PC-9 (cell line): ENCODE measurements around the gene C16orf95. TPM values are rescaled to one million over a fixed set of nuclear protein-coding genes. Genes with fewer than 3 reads are reported as not detected.
A peak's percentile ranks its signal among the peaks of the same experiment; 100 is the strongest.

ENCODE experiments used
- BruUV-seq: library from RNA; stranded (reverse); fragments of 400-500 nt; replicated peaks from 2 replicates; lab custom pipeline; 2021; lab: Mats Ljungman, UMichigan
- CTCF ChIA-PET: fragments of 300-600 bp; sonication (Branson Sonifier 250); formaldehyde crosslinking; loops from one replicate; lab custom pipeline; 2022; ENCODE audit warnings: antibody characterized with exemption; lab: Charles Lee
- POLR2A ChIA-PET: fragments of 300-600 bp; sonication (Branson Sonifier 250); formaldehyde crosslinking; loops from one replicate; lab custom pipeline; 2022; ENCODE audit warnings: antibody characterized with exemption; ENCODE audit not compliant: unreplicated experiment; lab: Charles Lee
- DNase-seq, 2 experiments: peaks; one replicate each; pipeline versions ENCODE4 v3.0.0 to v3.0.0-alpha.2; 2015 to 2022; ENCODE audit warnings: mixed read lengths in 1 of 2
- H2AFZ ChIP-seq: fragments of 200-600 bp; sonication (generic); 2 replicates; pipeline ENCODE4 v1.8.1; 2017; ENCODE audit warnings: antibody characterized with exemption
- H3F3A ChIP-seq: fragments of 200-600 bp; sonication (generic); 2 replicates; pipeline ENCODE4 v1.8.1; 2017; ENCODE audit warnings: antibody characterized with exemption, mild to moderate bottlenecking, low read depth; ENCODE audit not compliant: insufficient read depth
- H3K27ac ChIP-seq: fragments of 200-600 bp; sonication (generic); 2 replicates; pipeline ENCODE4 v1.6.1; 2016; ENCODE audit warnings: mixed run types
- H3K27me3 ChIP-seq: fragments of 200-600 bp; sonication (generic); 2 replicates; pipeline ENCODE4 v1.6.1; 2016; ENCODE audit warnings: low read depth, mixed run types; ENCODE audit not compliant: insufficient read depth
- H3K36me3 ChIP-seq: fragments of 200-600 bp; sonication (generic); 2 replicates; pipeline ENCODE4 v1.6.1; 2016; ENCODE audit warnings: low read depth, mixed run types
- H3K4me1 ChIP-seq: fragments of 200-600 bp; sonication (generic); replicated peaks from 2 replicates; pipeline ENCODE4 v1.6.1; 2016; ENCODE audit warnings: mixed run types; ENCODE audit not compliant: insufficient read depth
- H3K4me2 ChIP-seq: fragments of 200-600 bp; sonication (generic); 2 replicates; pipeline ENCODE4 v1.6.1; 2017; ENCODE audit warnings: mixed run types
- H3K4me3 ChIP-seq: fragments of 200-600 bp; sonication (generic); 2 replicates; pipeline ENCODE4 v1.6.1; 2016; ENCODE audit warnings: mixed run types
- H3K79me2 ChIP-seq: fragments of 200-600 bp; sonication (generic); 2 replicates; pipeline ENCODE4 v1.6.1; 2017; ENCODE audit warnings: low read depth, mixed run types
- H3K9me2 ChIP-seq: fragments of 200-600 bp; sonication (generic); 2 replicates; pipeline ENCODE4 v1.8.1; 2017; ENCODE audit warnings: mild to moderate bottlenecking; ENCODE audit not compliant: insufficient read depth
- H3K9me3 ChIP-seq: fragments of 200-600 bp; sonication (generic); 2 replicates; pipeline ENCODE4 v1.8.1; 2016; ENCODE audit warnings: low read depth; ENCODE audit not compliant: insufficient read depth
- H4K20me1 ChIP-seq: fragments of 200-600 bp; sonication (generic); 2 replicates; pipeline ENCODE4 v1.8.1; 2017; ENCODE audit not compliant: insufficient read depth
- EZH2 ChIP-seq: fragments of 200-600 bp; sonication (generic); IDR thresholded peaks from 2 replicates; pipeline ENCODE4 v1.8.0; 2017; ENCODE audit warnings: antibody characterized with exemption, low read depth
- intact Hi-C: fragments of 100-400 bp; cut with micrococcal nuclease; formaldehyde crosslinking; loops from one replicate; pipeline ENCODE4 v1.10.0; 2022; ENCODE audit not compliant: unreplicated experiment
- total RNA-seq: library from RNA; stranded (reverse); gene quantifications from 2 replicates; pipeline ENCODE4 v1.2.3, GENCODE V29; 2021
- TF ChIP-seq, protein P1 (sequence below): fragments of 200-600 bp; sonication (generic); conservative IDR thresholded peaks from 2 replicates; pipeline ENCODE4 v1.6.1; 2017; ENCODE audit warnings: mixed run types, antibody characterized with exemption, mild to moderate bottlenecking, moderate library complexity

The C16orf95 gene
- total RNA-seq, 1 experiment from 2014 or later, result 7.5 TPM

DNA sequence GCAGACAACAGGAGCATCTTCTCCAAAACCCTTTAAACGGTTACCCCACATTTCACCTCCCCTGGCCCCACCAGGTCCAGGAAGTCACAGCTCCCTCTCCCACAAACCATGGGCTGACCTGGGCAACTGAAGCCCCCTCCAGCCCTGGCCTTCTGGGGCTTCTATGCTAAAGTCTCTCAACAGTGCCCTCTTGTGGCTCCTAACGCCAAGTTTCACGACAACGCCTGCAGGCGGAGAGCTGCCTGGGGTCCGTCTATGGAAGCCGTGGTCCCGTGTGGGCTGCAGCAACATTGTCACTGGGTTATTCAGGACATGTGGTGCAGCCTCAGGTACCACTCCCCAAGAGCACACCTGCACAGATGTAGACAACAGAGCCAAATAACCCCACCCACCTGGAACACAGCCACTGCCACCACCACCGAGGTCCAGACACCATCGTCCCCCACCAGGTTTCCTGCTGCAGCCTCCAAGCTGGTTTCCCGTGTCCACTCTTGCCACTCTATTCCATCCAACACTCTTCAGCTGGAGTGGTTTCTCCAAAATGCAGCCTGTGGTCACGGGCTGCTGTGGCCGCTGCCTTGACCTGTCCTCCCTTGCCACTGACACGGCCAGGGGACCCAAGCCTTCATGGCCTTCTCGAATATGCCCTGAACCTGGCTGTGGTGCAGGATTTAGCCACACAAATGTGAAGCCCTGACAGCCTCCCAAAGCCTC, 19.1 kb downstream of the C16orf95 start:
- Histone ChIP-seq H3K36me3 (no peaks in the 10 kb centered on the region), H3K4me3 (no peak overlapping the region), H4K20me1 (no peaks in the 10 kb centered on the region), H3K9me3 (no peaks in the 10 kb centered on the region), H3K27me3 (no peaks in the 10 kb centered on the region), H3K79me2 (no peaks in the 10 kb centered on the region), H3K9me2 (no peaks in the 10 kb centered on the region), H2AFZ (no peak overlapping the region), H3K4me2 (no peak overlapping the region), H3F3A (no peaks in the 10 kb centered on the region), H3K4me1 (0 out of 2 replicates have a peak, but pooled peaks cover 9% of the 10 kb centered on the region), H3K27ac (no peak overlapping the region)
- TF ChIP-seq, protein P1, sequence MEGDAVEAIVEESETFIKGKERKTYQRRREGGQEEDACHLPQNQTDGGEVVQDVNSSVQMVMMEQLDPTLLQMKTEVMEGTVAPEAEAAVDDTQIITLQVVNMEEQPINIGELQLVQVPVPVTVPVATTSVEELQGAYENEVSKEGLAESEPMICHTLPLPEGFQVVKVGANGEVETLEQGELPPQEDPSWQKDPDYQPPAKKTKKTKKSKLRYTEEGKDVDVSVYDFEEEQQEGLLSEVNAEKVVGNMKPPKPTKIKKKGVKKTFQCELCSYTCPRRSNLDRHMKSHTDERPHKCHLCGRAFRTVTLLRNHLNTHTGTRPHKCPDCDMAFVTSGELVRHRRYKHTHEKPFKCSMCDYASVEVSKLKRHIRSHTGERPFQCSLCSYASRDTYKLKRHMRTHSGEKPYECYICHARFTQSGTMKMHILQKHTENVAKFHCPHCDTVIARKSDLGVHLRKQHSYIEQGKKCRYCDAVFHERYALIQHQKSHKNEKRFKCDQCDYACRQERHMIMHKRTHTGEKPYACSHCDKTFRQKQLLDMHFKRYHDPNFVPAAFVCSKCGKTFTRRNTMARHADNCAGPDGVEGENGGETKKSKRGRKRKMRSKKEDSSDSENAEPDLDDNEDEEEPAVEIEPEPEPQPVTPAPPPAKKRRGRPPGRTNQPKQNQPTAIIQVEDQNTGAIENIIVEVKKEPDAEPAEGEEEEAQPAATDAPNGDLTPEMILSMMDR, result peak; percentile 64
- no peak for TF ChIP-seq EZH2
- ChIA-PET POLR2A (no interaction called here), CTCF (interaction anchor here (0.5 kb wide), 1 partner anchor 728 kb away, joined by 4 read pairs; no protein-coding TSS in a partner anchor)
- intact Hi-C loops, result no loop called here
- BruUV-seq, result no TSS peak
- no peak for DNase-seq

DNA sequence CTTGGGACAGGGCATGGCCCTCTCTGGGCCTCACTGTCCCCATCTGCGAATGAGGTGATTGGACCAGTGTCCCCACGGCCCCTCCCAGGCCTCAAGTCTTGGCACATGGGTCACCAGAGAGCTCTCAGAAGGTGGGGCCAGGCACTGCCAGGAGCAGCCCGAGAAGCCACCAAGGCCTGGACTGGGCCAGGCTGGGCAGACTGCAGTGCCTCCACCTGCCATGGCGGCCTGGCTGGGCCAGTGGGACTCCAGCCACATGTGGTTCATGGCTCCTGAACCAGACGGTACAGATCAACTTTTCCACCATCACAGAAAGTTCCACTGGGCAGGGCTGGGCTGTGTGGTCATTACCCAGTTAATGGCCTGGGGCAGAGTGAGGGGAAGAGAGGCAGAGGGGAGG, 19.8 kb downstream of the C16orf95 start:
- Histone ChIP-seq H3K4me2 (no peak overlapping the region), H3K9me2 (no peaks in the 10 kb centered on the region), H3K27me3 (no peaks in the 10 kb centered on the region), H4K20me1 (no peaks in the 10 kb centered on the region), H3K79me2 (no peaks in the 10 kb centered on the region), H3K4me3 (no peak overlapping the region), H3K36me3 (no peaks in the 10 kb centered on the region), H2AFZ (no peak overlapping the region), H3K4me1 (0 out of 2 replicates have a peak, but pooled peaks cover 9% of the 10 kb centered on the region), H3K9me3 (no peaks in the 10 kb centered on the region), H3K27ac (no peak overlapping the region), H3F3A (no peaks in the 10 kb centered on the region)
- intact Hi-C loops, result no loop called here
- ChIA-PET POLR2A (no interaction called here), CTCF (interaction anchor here (0.5 kb wide), 1 partner anchor 728 kb away, joined by 4 read pairs; no protein-coding TSS in a partner anchor)
- no peak for DNase-seq
- BruUV-seq, result no TSS peak
- TF ChIP-seq, protein P1, result no peak
- no peak for TF ChIP-seq EZH2

DNA sequence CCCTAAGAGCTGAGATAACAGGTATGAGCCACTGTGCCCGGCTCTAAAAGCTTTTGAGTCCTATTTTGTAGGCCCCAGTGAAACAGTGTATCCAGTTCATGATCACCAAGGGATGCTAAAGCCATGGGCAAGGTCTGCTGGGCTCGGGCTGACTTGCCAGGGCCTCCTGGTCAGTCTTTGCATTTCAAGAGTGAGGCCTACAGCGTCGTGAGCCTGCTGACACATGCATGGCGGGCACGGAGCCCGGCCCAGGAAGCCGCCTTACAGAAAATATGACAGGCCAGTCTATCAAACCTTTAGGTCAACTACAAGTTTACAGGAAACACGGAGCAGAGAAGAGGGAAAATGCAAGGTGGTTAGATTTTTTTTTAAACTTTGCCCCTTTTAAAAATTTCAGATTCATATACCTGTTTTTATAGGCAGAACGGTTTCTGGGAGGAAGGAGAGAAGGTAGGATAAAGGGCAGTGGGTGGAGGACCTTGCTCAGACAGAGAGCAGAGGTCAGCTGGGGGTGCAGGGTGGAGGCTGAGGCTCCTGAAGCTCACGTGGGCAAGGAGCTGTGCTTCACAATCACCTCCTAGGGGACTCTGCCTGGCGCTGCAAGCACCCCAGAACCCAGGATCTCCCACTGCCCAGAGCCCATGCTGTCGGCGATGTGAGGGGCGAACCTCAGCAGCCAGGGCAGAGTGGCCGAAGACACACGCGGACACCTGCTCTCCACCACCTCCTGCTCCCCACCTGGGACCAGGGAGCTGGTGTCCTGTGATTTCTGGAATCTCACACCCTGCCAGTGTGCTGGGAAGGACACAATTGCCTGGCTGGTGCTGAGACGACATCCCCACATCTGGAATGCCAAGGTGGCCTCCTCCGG, 21.3 kb downstream of the C16orf95 start:
- no peaks in the 10 kb centered on the region for H3K27me3 ChIP-seq
- ChIA-PET CTCF (no interaction called here), POLR2A (no interaction called here)
- no peak overlapping the region for H2AFZ ChIP-seq
- no peaks in the 10 kb centered on the region; the same call in 1 of the 2 replicates for H3K9me3 ChIP-seq
- intact Hi-C loops, result no loop called here
- H3K27ac ChIP-seq, result no peak overlapping the region
- TF ChIP-seq, protein P1, result no peak
- no peak for TF ChIP-seq EZH2
- no peak for DNase-seq
- no peaks in the 10 kb centered on the region for H3K9me2 ChIP-seq
- no peaks in the 10 kb centered on the region for H4K20me1 ChIP-seq
- no TSS peak for BruUV-seq
- no peaks in the 10 kb centered on the region for H3K79me2 ChIP-seq
- no peak overlapping the region for H3K4me3 ChIP-seq
- no peak overlapping the region for H3K4me2 ChIP-seq
- H3K4me1 ChIP-seq, result 0 out of 2 replicates have a peak, but pooled peaks cover 9% of the 10 kb centered on the region
- H3K36me3 ChIP-seq, result no peaks in the 10 kb centered on the region
- H3F3A ChIP-seq, result no peaks in the 10 kb centered on the region
